Glomerular endothelial cell (primary cell): ENCODE measurements around the gene PRMT1. TPM values are rescaled to one million over a fixed set of nuclear protein-coding genes. Genes with fewer than 3 reads are reported as not detected.

Source experiments
- DNase-seq: peaks from one replicate; pipeline ENCODE4 v3.0.0-alpha.2; 2011; ENCODE audit warnings: low read depth, low spot score; ENCODE audit errors: extremely low read depth
- total RNA-seq: library from RNA; depleted of rRNA; stranded (reverse); fragments of >200 nt; gene quantifications from 2 replicates; pipeline ENCODE4 v1.2.3, GENCODE V29; 2015

Gene PRMT1
- total RNA-seq, 1 donor from 2014 or later = 266 TPM

DNA sequence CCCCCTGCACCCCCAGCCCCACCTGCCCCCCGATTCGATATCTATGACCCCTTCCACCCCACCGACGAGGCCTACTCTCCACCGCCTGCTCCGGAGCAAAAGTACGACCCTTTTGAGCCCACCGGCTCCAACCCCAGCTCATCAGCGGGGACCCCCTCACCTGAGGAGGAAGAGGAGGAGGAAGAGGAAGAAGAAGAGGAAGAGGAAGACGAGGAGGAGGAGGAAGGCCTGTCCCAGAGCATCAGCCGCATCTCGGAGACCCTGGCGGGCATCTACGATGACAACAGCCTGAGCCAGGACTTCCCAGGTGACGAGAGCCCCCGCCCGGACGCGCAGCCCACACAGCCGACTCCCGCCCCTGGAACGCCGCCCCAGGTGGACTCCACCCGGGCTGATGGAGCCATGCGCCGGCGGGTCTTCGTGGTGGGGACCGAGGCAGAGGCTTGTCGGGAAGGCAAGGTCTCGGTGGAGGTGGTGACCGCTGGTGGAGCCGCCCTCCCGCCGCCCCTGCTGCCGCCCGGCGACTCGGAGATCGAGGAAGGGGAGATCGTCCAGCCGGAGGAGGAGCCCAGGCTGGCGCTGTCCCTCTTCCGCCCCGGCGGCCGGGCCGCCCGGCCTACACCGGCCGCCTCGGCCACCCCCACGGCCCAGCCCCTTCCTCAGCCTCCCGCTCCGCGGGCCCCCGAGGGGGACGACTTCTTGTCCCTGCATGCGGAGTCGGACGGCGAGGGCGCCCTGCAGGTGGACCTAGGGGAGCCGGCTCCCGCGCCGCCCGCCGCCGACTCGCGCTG lies 25.8 kb upstream of the PRMT1 start:
- DNase-seq = no peak

DNA sequence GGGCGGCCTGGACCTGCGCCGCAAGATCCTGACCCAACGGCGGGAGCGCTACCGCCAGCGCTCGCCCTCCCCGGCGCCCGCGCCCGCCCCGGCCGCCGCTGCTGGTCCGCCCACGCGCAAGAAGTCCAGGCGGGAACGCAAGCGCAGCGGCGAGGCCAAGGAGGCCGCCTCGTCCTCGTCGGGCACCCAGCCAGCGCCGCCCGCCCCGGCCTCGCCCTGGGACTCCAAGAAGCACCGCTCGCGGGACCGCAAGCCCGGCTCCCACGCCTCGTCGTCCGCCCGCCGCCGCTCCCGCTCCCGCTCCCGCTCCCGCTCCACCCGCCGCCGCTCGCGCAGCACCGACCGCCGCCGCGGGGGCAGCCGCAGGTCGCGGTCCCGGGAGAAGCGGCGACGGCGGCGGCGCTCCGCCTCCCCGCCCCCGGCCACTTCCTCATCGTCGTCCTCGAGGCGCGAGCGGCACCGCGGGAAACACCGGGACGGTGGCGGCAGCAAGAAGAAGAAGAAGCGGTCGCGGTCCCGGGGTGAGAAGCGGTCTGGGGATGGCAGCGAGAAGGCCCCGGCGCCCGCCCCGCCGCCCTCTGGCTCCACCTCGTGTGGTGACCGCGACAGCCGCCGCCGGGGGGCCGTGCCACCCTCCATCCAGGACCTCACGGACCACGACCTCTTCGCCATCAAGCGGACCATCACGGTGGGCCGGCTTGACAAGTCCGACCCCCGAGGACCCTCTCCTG lies 25.1 kb upstream of the PRMT1 start:
- no peak for DNase-seq

DNA sequence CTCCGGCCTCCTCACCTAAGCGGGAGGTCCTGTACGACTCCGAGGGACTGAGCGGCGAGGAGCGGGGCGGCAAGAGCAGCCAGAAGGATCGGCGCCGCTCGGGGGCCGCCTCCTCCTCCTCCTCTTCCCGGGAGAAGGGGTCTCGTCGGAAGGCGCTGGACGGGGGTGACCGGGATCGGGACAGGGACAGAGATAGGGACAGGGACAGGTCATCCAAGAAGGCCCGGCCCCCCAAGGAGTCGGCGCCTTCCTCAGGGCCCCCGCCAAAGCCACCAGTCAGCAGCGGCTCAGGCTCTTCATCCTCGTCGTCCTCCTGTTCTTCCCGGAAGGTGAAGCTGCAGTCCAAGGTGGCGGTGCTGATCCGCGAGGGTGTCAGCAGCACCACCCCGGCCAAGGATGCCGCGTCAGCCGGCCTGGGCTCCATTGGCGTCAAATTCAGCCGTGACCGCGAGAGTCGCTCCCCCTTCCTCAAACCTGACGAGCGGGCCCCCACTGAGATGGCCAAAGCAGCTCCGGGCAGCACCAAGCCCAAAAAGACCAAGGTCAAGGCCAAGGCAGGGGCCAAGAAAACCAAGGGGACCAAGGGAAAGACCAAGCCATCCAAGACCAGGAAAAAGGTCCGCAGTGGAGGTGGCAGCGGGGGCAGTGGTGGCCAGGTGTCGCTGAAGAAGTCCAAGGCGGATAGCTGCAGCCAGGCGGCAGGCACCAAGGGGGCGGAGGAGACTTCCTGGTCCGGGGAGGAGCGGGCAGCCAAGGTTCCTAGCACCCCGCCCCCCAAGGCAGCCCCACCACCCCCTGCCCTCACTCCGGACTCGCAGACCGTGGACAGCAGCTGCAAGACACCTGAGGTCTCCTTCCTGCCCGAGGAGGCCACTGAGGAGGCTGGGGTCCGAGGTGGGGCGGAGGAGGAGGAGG lies 24.3 kb upstream of the PRMT1 start:
- DNase-seq = no peak

DNA sequence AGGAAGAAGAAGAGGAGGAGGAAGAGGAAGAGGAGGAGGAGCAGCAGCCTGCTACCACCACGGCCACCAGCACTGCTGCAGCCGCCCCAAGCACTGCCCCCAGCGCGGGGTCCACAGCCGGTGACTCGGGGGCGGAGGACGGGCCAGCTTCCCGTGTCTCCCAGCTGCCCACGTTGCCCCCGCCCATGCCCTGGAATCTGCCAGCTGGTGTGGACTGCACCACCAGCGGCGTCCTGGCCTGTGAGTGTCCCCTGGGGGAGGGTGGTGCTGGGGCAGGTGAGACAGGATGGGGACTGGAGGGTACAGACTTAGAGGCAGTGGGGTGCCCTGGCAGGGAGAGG lies 23.6 kb upstream of the PRMT1 start:
- no peak for DNase-seq

DNA sequence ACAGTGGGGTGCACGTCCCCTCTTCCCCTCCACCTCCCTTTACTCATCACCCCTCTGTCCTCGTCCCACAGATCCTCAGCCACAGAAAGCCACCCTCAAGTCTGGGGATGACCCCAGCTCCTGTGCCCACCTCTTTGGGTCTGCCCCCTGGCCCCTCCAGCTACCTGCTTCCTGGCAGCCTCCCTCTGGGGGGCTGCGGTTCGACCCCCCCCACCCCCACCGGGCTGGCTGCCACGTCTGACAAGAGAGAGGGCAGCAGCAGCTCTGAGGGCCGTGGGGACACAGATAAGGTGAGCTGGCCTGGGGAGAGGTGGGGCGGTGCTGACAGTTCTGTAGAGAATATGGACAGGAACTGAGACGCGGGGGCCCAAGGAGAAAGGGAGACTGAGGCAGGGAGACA lies 22.5 kb upstream of the PRMT1 start:
- no peak for DNase-seq

DNA sequence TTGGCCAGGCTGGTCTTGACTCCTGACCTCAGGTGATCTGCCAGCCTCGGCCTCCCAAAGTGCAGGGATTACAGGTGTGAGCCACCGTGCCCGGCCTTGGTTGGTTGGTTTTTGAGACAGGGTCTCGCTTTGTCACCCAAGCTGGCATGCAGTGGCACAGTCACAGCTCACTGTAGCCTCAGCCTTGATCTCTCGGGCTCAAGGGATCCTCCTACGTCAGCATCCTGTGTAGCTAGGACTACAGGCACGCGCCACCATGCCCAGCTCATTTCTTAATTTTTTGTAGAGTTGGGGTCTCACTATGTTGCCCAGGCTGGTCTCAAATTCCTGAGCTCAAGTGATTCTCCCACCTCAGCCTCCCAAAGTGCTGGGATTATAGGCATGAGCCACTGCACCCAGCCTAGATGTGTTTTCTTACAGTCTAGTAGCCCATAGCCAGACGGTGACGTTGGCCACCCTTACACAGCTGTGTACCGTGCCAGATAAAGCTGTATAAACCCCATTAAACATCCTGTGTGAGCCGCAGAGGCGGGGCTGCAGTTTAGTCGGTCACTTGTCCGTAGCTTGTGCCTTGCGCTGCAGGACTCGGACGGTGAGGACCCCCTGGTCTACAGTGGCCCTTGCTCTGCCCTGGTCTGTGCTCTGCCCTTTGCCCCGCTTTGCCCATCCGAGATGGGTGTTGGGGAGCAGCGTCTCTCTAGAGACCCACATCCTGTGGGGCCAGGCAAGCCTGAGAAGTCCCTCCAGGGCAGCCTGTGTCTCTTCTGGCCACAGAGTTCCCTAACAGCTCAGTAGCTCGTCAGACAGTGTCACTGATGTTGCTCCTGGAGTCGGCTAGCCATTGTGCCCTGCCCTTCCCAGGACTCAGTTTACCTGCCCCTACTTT lies 21.3 kb upstream of the PRMT1 start:
- no peak for DNase-seq

DNA sequence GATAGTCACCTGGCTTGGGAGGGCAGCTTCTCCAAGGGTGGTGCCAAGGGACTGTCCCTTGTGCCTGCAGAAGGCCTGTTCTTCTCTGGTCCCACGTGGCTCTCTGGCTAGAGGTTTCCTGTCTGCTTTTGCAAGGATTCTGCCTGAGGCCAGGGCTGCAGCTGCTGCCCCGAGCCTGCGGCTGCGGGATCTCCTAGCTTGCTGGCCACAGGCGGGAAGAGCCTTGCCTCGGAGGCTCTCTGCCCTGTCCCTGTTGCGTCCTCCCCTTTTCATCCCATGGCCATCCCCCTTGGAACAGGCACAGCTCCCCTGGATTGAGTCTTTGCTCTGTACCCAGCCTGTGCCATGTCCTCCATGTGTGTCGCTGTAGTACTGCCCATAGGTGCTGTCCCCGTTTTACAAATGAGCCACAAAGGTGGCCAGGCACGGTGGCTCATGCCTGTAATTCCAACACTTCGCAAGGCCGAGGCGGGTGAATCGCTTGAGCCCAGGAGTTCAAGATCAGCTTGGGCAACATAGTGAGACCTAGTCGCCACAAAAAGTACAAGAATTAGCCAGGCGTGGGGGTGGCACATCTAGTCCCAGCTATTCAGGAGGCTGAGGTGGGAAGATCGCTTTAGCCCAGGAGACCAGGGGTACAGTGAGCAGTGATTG lies 20.5 kb upstream of the PRMT1 start:
- no peak for DNase-seq

DNA sequence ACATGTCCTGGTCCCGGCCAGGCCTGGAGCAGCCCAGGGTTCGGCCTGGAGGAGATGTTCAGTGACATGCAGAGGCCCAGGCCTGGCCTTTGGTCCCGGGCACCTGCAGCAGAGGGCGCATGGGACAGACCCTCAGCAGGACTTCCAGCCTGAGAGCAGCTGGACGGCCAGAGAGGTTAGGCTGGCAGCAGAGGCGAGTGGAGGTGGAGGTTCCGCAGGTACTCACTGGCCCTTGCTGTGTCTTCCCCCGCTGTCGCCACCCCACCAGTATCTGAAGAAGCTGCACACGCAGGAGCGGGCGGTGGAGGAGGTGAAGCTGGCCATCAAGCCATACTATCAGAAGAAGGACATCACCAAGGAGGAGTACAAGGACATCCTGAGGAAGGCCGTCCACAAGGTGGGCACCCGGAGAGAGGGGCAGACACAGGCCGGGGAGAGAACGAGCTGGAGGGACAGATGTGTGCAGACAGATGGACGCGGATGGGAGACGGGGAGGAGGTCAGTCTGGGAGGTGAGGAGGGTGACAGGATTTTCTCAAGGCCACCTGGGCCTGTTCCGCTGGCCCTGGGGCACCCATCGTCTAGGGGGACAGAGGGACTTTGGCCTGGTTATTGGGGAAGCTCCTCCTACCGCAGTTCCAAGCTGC lies 19.5 kb upstream of the PRMT1 start:
- DNase-seq = no peak

DNA sequence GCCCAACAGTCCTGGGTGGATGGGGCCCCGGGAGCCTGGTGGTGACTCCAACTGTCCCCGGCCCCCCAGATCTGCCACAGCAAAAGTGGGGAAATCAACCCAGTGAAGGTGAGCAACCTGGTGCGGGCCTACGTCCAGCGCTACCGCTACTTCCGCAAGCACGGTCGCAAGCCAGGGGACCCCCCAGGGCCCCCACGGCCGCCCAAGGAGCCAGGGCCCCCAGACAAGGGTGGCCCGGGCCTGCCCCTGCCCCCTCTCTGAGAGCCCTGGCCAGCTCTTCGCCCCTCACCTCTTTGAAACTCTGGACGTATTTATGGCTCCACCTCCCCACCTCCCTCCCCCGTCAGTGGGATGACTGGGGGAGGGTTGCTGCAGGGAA lies 18.9 kb upstream of the PRMT1 start:
- DNase-seq = no peak

DNA sequence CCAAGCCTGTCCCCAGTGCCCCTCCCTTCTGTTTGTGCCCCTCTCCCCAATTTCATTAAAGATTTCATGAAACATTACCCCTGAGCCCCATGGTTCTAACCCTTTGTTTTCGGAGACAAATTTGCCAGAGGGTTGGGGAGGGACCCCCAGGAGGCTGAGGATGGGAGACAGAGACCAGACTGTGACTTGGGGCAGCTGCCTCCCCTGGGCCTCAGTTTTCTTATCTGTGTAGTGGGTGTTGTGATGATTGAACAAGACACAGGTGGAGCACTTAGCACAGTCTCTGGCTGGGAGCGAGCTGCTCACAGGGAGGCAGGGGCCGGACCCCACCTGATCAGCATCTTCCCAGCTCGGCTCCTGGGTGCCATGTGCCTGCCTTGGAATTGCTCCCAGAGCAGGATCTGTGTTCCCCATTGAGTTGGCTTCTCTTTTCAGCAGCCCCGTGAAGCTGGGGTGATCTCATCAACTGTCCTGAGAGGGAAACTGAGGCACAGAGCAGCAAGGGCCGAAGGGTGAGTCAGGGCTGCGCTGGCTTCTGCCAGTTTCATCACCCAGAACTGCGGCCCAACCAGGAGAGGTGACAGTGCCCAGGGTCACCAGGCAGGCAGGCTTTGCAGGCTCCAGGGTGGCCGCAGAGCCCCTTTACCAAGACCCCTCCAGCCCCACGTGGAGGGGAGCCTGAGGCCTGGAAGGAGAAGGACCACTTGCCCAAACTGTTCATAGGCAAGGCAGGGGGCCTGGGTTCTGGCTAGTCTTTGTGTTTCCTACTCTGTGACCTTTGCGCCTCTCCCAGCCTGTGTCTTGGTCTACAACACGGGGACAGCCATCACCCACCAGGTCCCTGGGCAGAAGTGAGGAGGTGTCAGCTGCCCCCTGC lies 18.3 kb upstream of the PRMT1 start:
- DNase-seq = no peak

DNA sequence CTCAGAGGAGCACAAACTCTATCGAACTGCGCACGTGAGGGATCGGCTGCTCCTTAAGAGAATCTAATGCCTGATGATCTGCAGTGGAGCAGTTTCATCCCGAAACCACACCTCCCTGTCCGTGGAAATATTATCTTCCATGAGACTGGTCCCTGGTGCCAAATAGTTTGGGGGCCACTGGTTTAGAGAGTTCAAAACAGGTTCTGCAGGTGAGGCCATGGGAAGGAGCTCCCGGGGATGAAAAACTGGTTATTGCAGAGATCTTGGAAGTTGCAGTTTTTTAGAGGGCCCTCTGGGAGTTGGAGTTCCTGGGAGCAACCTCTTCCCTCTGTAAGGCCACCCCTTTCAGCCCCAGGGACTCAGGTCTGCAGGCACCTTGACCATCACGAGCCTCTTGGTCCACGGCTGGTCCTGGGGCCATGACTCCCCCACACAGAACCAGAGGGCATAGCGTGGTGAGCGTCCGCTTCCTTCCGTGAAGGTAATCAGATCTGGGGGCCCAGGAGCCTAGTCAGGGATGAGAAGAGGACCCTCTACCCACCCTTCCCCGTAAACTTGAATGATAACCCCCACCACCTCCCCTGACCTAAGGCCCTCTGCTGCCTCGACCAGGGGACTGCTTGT lies 16.6 kb upstream of the PRMT1 start:
- no peak for DNase-seq

DNA sequence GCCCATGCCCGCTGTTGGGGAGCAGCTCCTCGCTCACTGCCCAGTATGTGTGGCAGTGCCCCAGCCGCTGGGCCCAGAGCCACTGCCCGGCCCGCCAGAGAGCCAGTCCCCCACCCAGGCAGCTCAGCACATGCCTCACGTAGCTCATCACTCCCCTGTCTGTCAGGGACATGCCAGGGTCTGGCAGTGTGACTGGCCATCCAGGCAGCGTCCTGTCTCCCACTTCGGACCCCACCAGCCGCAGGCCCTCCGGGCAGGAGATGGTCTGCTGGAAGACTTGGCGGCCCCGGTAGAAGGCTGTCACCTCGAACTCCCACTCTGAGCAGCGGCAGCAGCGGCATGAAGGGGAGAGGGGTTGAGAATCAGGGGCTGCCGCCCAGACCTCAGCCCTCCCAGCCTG lies 15.1 kb upstream of the PRMT1 start:
- no peak for DNase-seq

DNA sequence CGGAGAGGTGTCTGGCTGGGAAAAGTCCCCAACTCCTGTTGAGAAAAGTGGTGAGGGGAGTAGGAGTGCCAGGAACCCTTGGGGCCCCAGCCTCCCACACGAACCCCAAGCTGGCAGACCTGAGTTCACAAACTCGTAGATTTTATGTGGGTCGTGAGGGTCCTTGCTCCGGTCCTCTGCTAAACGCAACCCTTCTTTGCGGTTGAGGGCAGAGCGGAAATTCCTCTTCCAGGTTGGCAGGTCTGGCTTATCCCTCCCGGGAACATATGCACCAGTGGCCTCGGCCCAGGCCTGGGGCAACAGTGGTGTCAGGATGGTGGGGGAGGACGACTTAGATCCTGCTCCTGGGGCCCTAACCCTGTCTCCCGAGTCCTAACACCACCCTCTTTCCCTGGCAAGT lies 13.8 kb upstream of the PRMT1 start:
- DNase-seq = no peak

DNA sequence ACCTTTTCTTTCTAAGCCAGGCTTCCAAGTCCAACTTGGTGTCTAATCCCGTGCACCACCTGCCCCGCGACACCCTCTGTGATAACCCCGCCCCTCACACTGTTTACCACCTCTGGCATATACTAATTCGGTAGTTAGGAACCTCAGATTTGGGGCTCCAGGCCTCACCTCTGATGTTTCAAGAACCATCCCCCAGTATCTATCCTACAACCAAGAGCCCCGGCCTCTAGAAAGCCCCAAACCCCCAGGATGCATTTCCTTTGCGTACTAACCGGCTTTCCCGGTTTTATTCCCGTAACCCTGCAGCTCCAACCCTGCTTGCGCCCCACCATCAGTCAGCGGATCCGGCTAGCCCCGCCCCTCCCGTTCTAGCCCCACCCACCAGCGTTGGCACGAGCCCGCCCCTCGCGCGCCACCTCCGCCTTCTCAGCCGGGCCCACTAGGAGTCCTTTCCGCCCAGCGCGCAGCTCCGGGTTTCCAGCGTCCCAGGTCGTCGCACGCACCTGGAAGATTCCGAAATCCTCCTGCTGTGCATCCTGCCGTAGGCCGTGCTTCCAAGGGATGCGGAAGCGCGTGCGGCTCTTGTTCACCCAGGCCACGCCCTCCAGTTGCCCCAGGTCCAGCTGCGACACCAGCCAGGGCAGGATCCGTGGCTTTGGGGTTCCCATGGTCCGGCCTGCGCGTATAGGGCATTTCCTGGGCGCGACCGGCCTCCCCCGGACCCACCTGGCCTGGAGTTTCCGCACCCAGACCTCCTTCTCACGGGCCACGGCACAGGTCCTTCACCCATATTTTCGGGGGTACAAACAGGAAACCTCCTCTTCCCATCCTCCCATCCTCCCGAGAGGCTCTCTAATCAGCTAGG lies 12.7 kb upstream of the PRMT1 start:
- DNase-seq = no peak

DNA sequence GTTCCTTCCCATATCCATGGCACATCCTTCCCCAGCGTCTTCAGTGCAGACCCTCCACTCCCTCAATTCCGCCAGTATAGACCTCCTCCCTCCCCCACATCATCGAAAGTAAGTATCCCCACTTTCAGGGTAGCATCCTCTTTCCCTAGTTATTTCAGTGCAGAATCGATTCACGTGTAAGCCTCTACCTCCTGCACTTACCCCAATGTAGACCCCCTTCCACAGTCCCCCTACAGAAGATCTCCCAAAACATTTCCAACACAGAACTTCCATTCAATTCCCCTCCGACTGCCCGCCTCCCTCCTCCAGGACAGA lies 12.1 kb upstream of the PRMT1 start:
- DNase-seq = no peak

DNA sequence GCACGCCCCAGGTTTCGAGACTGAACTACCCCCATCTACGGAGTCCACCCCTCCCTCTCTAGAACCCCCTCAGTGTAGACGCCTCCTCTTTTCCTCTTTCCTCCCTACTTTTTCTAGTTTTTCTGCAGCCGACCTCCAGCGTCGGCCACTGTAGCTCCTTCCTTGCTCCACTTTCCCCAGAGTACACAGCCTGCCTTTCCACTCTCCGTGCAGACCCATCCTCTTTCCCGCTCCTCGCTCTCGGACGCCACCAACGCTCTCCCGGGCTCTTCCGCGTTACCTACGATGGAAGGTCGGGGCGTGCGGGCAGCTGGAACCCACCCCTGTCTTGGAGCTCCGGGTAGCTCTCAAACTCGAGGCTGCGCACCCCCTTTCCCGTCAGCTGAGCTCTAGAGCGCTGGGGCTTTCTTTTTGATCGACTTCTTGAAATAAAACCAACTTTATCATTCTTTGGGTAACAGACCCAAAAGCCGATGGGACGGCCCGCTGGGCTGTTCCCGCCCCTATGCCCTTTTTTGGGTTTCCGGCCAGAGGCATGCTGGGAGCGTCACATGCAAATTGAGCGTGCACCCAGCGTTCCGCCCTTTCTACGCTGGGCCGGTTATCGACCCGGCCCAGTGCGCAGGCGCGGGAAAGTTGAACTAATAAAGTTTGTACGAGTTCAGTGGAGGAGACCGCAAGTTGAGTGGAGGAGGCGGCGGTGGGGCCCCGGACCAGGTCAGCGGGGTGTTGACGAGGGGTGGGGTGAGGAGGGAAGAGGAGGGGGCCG lies 11.5 kb upstream of the PRMT1 start, which contains the start of the genes BCL2L12 and IRF3:
Gene BCL2L12, plus strand, starts transcription at position 583 of the 769 bp plus-strand sequence. CDS start 760 bp downstream, outside the sequence.
Gene IRF3, minus strand, starts transcription at position 507 of the 769 bp plus-strand sequence. CDS start 1,019 bp downstream, outside the sequence.
- no peak for DNase-seq
